Stimulated activated CD4-positive, alpha-beta T cell treated with anti-CD3 and anti-CD28 coated beads, Interleukin-4, amount 100 ng/mL, for 24 hours (primary cell): ENCODE measurements around the gene RANBP3.

Experiments
- DNase-seq: peaks from one replicate; pipeline ENCODE4 v3.0.0-alpha.2; 2020

Gene RANBP3

GRCh38 chr19:5943623-5944022 lies 34.3 kb downstream of the RANBP3 start:
- DNase-seq, result no peak

GRCh38 chr19:5943045-5943444 lies 34.9 kb downstream of the RANBP3 start:
- no peak for DNase-seq

GRCh38 chr19:5941673-5942072 lies 36.3 kb downstream of the RANBP3 start:
- DNase-seq, result no peak

GRCh38 chr19:5940260-5941208 lies 37.4 kb downstream of the RANBP3 start:
- no peak for DNase-seq

GRCh38 chr19:5937550-5937949 lies 40.4 kb downstream of the RANBP3 start:
- no peak for DNase-seq

GRCh38 chr19:5936292-5936592 lies 41.7 kb downstream of the RANBP3 start:
- DNase-seq, result no peak

- no peak for DNase-seq
These were observed 42.3 kb downstream of the RANBP3 start for GRCh38 chr19:5935473-5936291.

- DNase-seq, result no peak
These were observed 43.0 kb downstream of the RANBP3 start for GRCh38 chr19:5934774-5935472.

GRCh38 chr19:5934069-5934401 lies 43.9 kb downstream of the RANBP3 start:
- no peak for DNase-seq

- DNase-seq, result no peak
These were observed 44.4 kb downstream of the RANBP3 start for GRCh38 chr19:5933391-5934068.

- DNase-seq, result no peak
These were observed 45.2 kb downstream of the RANBP3 start for GRCh38 chr19:5932609-5933262.

- no peak for DNase-seq
These were observed 45.8 kb downstream of the RANBP3 start for GRCh38 chr19:5932146-5932545.

GRCh38 chr19:5931251-5931650 lies 46.7 kb downstream of the RANBP3 start:
- DNase-seq, result no peak

GRCh38 chr19:5929625-5930024 lies 48.3 kb downstream of the RANBP3 start:
- no peak for DNase-seq

- no peak for DNase-seq
These were observed 48.8 kb downstream of the RANBP3 start for GRCh38 chr19:5929179-5929578.

- DNase-seq, result no peak
These were observed 50.5 kb downstream of the RANBP3 start for GRCh38 chr19:5927441-5927821.

- no peak for DNase-seq
These were observed 51.1 kb downstream of the RANBP3 start for GRCh38 chr19:5926641-5927440.

GRCh38 chr19:5925830-5926427 lies 52.0 kb downstream of the RANBP3 start:
- DNase-seq, result no peak

- DNase-seq, result no peak
These were observed 54.6 kb downstream of the RANBP3 start for GRCh38 chr19:5923356-5923755.

- no peak for DNase-seq
These were observed 55.8 kb downstream of the RANBP3 start for GRCh38 chr19:5922161-5922545.

GRCh38 chr19:5921516-5922160 lies 56.3 kb downstream of the RANBP3 start:
- no peak for DNase-seq
